Loucy (cell line): ENCODE data around the gene PCDHGA7.
"Not testable (repeated sequence)": the region's sequence is repeated elsewhere in the genome, so short reads cannot be mapped to it uniquely, and the experiment has no call there.

Experiments used
- H2AFZ ChIP-seq: fragments of 200-600 bp; sonication (generic); 2 replicates; pipeline ENCODE4 v1.6.0; 2016; ENCODE audit warnings: antibody characterized with exemption, mild to moderate bottlenecking, low read length, moderate library complexity
- H3F3A ChIP-seq: fragments of 200-600 bp; 2 replicates; pipeline ENCODE4 v1.6.0; 2016; ENCODE audit warnings: antibody characterized with exemption, low read depth, mild to moderate bottlenecking
- H3K27me3 ChIP-seq: fragments of 200-600 bp; sonication (generic); 2 replicates; pipeline ENCODE4 v1.6.1; 2014; ENCODE audit warnings: low read length, mild to moderate bottlenecking; ENCODE audit not compliant: insufficient read depth, poor library complexity, severe bottlenecking
- H3K36me3 ChIP-seq: fragments of 200-600 bp; sonication (generic); 2 replicates; pipeline ENCODE4 v1.6.1; 2016; ENCODE audit warnings: low read length; ENCODE audit not compliant: insufficient read depth
- H3K4me1 ChIP-seq: fragments of 200-600 bp; sonication (generic); 2 replicates; pipeline ENCODE4 v1.5.1; 2014; ENCODE audit warnings: low read length, mild to moderate bottlenecking; ENCODE audit not compliant: insufficient read depth, poor library complexity, severe bottlenecking
- H3K4me2 ChIP-seq: fragments of 200-600 bp; sonication (generic); 2 replicates; pipeline ENCODE4 v1.6.0; 2014; ENCODE audit warnings: antibody characterized with exemption, low read length, low read depth, mild to moderate bottlenecking; ENCODE audit not compliant: poor library complexity, severe bottlenecking
- H3K4me3 ChIP-seq: fragments of 200-600 bp; sonication (generic); 2 replicates; pipeline ENCODE4 v1.5.1; 2014; ENCODE audit warnings: low read length, mild to moderate bottlenecking, mixed read lengths; ENCODE audit not compliant: poor library complexity, severe bottlenecking
- H3K79me2 ChIP-seq: fragments of 200-600 bp; sonication (generic); 2 replicates; pipeline ENCODE4 v1.6.1; 2014; ENCODE audit warnings: low read length; ENCODE audit not compliant: insufficient read depth
- H3K9ac ChIP-seq: fragments of 200-600 bp; sonication (generic); 2 replicates; pipeline ENCODE4 v1.6.0; 2014; ENCODE audit warnings: mild to moderate bottlenecking, low read depth, low read length, moderate library complexity; ENCODE audit not compliant: poor library complexity, severe bottlenecking
- H3K9me2 ChIP-seq: fragments of 200-600 bp; sonication (generic); replicated peaks from 2 replicates; pipeline ENCODE4 v1.6.1; 2016; ENCODE audit warnings: low read depth, low read length, mixed read lengths
- H3K9me3 ChIP-seq: fragments of 200-600 bp; sonication (generic); 2 replicates; pipeline ENCODE4 v1.6.1; 2014; ENCODE audit warnings: mild to moderate bottlenecking, antibody characterized with exemption, low read length, low read depth; ENCODE audit not compliant: insufficient read depth
- H4K20me1 ChIP-seq: fragments of 200-600 bp; sonication (generic); 2 replicates; pipeline ENCODE4 v1.6.0; 2014; ENCODE audit warnings: antibody characterized with exemption, low read length, mild to moderate bottlenecking; ENCODE audit not compliant: insufficient read depth, poor library complexity, severe bottlenecking
- EZH2phosphoT487 ChIP-seq: fragments of 200-600 bp; IDR thresholded peaks from 2 replicates; pipeline ENCODE4 v1.6.1; 2018; ENCODE audit warnings: antibody characterized with exemption, mild to moderate bottlenecking, moderate library complexity, borderline replicate concordance
- TF ChIP-seq, protein P1 (sequence below): fragments of 200-600 bp; sonication (generic); conservative IDR thresholded peaks from 2 replicates; pipeline ENCODE4 v1.5.1; 2014; ENCODE audit warnings: mild to moderate bottlenecking, antibody characterized with exemption, low read length

Gene PCDHGA7

DNA sequence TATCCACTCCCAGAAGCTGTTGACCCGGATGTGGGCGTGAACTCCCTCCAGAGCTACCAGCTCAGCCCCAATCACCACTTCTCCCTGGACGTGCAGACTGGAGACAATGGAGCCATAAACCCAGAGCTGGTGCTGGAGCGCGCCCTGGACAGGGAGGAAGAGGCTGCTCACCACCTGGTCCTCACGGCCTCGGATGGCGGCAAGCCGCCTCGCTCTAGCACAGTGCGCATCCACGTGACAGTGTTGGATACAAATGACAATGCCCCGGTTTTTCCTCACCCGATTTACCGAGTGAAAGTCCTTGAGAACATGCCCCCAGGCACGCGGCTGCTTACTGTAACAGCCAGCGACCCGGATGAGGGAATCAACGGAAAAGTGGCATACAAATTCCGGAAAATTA is 10.7 kb downstream of the PCDHGA7 start:
- TF ChIP-seq EZH2phosphoT487 = no peak
- TF ChIP-seq, protein P1, sequence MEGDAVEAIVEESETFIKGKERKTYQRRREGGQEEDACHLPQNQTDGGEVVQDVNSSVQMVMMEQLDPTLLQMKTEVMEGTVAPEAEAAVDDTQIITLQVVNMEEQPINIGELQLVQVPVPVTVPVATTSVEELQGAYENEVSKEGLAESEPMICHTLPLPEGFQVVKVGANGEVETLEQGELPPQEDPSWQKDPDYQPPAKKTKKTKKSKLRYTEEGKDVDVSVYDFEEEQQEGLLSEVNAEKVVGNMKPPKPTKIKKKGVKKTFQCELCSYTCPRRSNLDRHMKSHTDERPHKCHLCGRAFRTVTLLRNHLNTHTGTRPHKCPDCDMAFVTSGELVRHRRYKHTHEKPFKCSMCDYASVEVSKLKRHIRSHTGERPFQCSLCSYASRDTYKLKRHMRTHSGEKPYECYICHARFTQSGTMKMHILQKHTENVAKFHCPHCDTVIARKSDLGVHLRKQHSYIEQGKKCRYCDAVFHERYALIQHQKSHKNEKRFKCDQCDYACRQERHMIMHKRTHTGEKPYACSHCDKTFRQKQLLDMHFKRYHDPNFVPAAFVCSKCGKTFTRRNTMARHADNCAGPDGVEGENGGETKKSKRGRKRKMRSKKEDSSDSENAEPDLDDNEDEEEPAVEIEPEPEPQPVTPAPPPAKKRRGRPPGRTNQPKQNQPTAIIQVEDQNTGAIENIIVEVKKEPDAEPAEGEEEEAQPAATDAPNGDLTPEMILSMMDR = no peak
- H3K4me3 ChIP-seq = no peak overlapping the region
- H3K36me3 ChIP-seq = no peaks in the 10 kb centered on the region
- no peak overlapping the region for H2AFZ ChIP-seq
- no peaks in the 10 kb centered on the region for H3K27me3 ChIP-seq
- H3K4me1 ChIP-seq = no peaks in the 10 kb centered on the region
- no peaks in the 10 kb centered on the region for H4K20me1 ChIP-seq
- no peaks in the 10 kb centered on the region for H3K9me2 ChIP-seq
- no peak overlapping the region for H3K4me2 ChIP-seq
- H3K79me2 ChIP-seq = no peaks in the 10 kb centered on the region
- no peaks in the 10 kb centered on the region for H3K9me3 ChIP-seq
- H3F3A ChIP-seq = no peaks in the 10 kb centered on the region
- no peak overlapping the region for H3K9ac ChIP-seq

DNA sequence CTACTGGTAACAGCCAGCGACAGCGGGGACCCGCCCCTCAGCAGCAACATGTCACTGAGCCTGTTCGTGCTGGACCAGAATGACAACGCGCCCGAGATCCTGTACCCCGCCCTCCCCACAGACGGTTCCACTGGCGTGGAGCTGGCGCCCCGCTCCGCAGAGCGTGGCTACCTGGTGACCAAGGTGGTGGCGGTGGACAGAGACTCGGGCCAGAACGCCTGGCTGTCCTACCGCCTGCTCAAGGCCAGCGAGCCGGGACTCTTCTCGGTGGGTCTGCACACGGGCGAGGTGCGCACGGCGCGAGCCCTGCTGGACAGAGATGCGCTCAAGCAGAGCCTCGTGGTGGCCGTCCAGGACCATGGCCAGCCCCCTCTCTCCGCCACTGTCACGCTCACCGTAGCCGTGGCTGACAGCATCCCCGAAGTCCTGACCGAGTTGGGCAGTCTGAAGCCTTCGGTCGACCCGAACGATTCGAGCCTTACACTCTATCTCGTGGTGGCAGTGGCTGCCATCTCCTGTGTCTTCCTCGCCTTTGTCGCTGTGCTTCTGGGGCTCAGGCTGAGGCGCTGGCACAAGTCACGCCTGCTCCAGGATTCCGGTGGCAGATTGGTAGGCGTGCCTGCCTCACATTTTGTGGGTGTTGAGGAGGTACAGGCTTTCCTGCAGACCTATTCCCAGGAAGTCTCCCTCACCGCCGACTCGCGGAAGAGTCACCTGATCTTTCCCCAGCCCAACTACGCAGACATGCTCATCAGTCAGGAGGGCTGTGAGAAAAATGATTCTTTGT is 12.1 kb downstream of the PCDHGA7 start:
- H3K79me2 ChIP-seq, H3K9ac ChIP-seq, H3K9me2 ChIP-seq, H3K4me2 ChIP-seq, H3K4me1 ChIP-seq, H3K36me3 ChIP-seq, H4K20me1 ChIP-seq, H3K27me3 ChIP-seq, H3K4me3 ChIP-seq, H3K9me3 ChIP-seq, H2AFZ ChIP-seq, H3F3A ChIP-seq: not testable (repeated sequence)

DNA sequence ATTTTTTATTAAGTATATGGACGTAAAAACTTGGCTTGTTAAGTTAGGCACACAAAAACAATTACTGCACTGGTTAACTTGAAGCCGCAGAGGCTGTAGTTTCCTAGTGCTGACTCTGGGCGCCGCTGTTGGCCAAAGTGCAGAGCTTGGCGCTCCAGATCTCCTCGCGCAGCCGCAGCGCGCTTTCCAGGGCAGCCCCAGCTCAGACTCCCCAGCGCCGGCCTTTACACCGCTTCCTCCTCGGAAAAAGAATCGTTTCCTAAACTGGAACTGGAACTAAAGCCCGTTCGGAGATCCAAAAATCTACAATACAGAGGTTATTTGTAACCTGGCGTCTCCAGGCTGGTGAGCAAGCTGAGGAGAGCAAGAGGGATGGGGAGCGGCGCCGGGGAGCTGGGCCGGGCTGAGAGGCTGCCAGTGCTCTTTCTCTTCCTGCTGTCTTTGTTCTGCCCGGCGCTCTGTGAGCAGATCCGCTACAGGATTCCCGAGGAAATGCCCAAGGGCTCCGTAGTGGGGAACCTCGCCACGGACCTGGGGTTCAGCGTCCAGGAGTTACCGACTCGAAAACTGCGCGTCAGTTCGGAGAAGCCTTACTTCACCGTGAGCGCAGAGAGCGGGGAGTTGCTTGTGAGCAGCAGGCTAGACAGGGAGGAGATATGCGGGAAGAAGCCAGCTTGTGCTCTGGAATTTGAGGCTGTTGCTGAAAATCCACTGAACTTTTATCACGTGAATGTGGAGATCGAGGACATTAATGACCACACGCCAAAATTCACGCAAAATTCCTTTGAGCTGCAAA is 15.4 kb downstream of the PCDHGA7 start, which contains the start of gene PCDHGB5:
TSS of gene PCDHGB5 (plus strand) at position 192 of the 796 bp plus-strand sequence. CDS start at position 373, 181 bp downstream.
- H3K4me2 ChIP-seq, H3K4me3 ChIP-seq, H3K79me2 ChIP-seq, H3K9ac ChIP-seq, H3F3A ChIP-seq, H3K27me3 ChIP-seq, H3K36me3 ChIP-seq, H2AFZ ChIP-seq, H4K20me1 ChIP-seq, H3K9me2 ChIP-seq, H3K4me1 ChIP-seq, H3K9me3 ChIP-seq: not testable (repeated sequence)
- TF ChIP-seq, protein P1 = 0 out of 2 replicates have a peak, but pooled peaks have one; percentile 8
